Measurements from ENCODE around the gene HOXD3.

The HOXD3 gene

GRCh38 chr2:176111309-176111663 lies 45.8 kb upstream of the HOXD3 start:
- TF ChIP-seq REST (IDR thresholded peaks at IDR 0.05; ENCODE audit: insufficient read depth in 1 of 2, low read depth in 2 of 2, low read length in 2 of 2), result no peak
- no peak for TF ChIP-seq SIN3A (IDR thresholded peaks at IDR 0.05; ENCODE audit: borderline replicate concordance, insufficient read depth, low read length)
- TF ChIP-seq TAF1 (IDR thresholded peaks at IDR 0.05; ENCODE audit: borderline replicate concordance, insufficient read depth, low read length), result no peak
- TF ChIP-seq FOXP2 (optimal IDR thresholded peaks at IDR 0.05; ENCODE audit: borderline replicate concordance, extremely low read depth, extremely low read length, insufficient read depth), result no peak
- TF ChIP-seq POLR2AphosphoS5 (IDR thresholded peaks at IDR 0.05; ENCODE audit: low read depth, low read length), result no peak

GRCh38 chr2:176111846-176112374 lies 45.2 kb upstream of the HOXD3 start:
- TF ChIP-seq TAF1 (IDR thresholded peaks at IDR 0.05; ENCODE audit: borderline replicate concordance, insufficient read depth, low read length) (no peak), FOXP2 (optimal IDR thresholded peaks at IDR 0.05; ENCODE audit: borderline replicate concordance, extremely low read depth, extremely low read length, insufficient read depth) (no peak), REST (IDR thresholded peaks at IDR 0.05; ENCODE audit: insufficient read depth in 1 of 2, low read depth in 2 of 2, low read length in 2 of 2) (no peak), SIN3A (IDR thresholded peaks at IDR 0.05; ENCODE audit: borderline replicate concordance, insufficient read depth, low read length) (no peak), POLR2AphosphoS5 (IDR thresholded peaks at IDR 0.05; ENCODE audit: low read depth, low read length) (no peak)

- TF ChIP-seq FOXP2 (optimal IDR thresholded peaks at IDR 0.05; ENCODE audit: borderline replicate concordance, extremely low read depth, extremely low read length, insufficient read depth), result no peak
- no peak for TF ChIP-seq SIN3A (IDR thresholded peaks at IDR 0.05; ENCODE audit: borderline replicate concordance, insufficient read depth, low read length)
- TF ChIP-seq POLR2AphosphoS5 (IDR thresholded peaks at IDR 0.05; ENCODE audit: low read depth, low read length), result no peak
- no peak for TF ChIP-seq REST (IDR thresholded peaks at IDR 0.05; ENCODE audit: insufficient read depth in 1 of 2, low read depth in 2 of 2, low read length in 2 of 2)
- no peak for TF ChIP-seq TAF1 (IDR thresholded peaks at IDR 0.05; ENCODE audit: borderline replicate concordance, insufficient read depth, low read length)
Measured at GRCh38 chr2:176112375-176113302, 44.5 kb upstream of the HOXD3 start.

DNA sequence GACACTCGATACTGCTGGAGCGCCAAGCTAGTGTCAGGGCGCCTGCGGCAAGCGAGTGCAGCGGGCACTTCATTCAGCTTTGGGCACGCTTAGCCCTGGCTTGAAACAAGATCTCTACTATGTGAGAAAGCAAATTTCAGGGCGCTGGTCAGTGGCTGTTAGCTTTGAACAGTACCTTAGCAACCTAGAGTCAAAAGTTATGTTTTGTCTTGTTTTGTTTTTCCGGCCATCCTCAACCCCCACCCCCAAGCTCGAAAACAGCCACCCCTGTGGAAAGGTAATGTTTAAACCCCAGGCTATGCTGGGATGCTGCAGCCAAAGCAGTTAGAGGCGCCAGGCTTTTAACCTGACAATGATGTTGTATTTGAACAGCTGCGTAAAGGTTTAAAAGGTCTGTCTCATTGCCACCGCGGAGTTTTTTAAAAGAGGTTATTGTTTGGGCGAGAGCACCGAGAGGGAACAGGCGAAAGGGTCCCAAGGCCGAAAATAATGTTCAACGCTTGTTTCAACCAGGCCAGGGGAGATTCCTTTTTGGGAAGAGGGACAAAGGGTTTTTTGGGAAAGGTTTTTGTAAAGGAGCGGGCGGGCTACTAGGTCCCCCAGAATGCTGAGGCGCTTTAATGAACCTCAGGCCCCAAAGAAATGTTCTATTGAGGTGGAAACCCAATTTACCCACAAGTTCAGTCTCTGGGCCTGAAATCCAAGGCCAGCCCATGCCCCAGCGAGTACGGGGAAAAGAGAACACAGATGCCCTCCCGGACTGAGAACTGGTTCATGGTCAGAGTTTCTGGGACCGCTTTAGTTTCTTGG lies 42.8 kb upstream of the HOXD3 start:
- TF ChIP-seq TAF1 (IDR thresholded peaks at IDR 0.05; ENCODE audit: borderline replicate concordance, insufficient read depth, low read length) (no peak), REST (IDR thresholded peaks at IDR 0.05; ENCODE audit: insufficient read depth in 1 of 2, low read depth in 2 of 2, low read length in 2 of 2) (no peak), SIN3A (IDR thresholded peaks at IDR 0.05; ENCODE audit: borderline replicate concordance, insufficient read depth, low read length) (no peak)

Data from PFSK-1 (cell line).